Duodenal mucosa (tissue), 2 donors: ENCODE data around the gene UBXN10.

ENCODE experiments used
- H3K27ac ChIP-seq: one replicate; pipeline ENCODE4 v1.7.0; 2013; ENCODE audit warnings: low read depth, low read length
- H3K27me3 ChIP-seq, 2 donors: one replicate each; pipeline ENCODE4 v1.7.0; 2013; ENCODE audit warnings: low read length in 2 of 2, control low read depth in 1 of 2; ENCODE audit not compliant: insufficient read depth in 2 of 2, control insufficient read depth in 1 of 2
- H3K36me3 ChIP-seq, 2 donors: one replicate each; pipeline ENCODE4 v1.7.0; 2013; ENCODE audit warnings: low read length in 2 of 2, control low read depth in 1 of 2; ENCODE audit not compliant: insufficient read depth in 2 of 2, control insufficient read depth in 1 of 2
- H3K4me1 ChIP-seq, 2 donors: one replicate each; pipeline ENCODE4 v1.7.0; 2013; ENCODE audit warnings: low read length in 2 of 2, control low read depth in 1 of 2; ENCODE audit not compliant: insufficient read depth in 2 of 2, control insufficient read depth in 1 of 2
- H3K4me3 ChIP-seq, 2 donors: one replicate each; pipeline ENCODE4 v1.7.0; 2013; ENCODE audit warnings: low read length in 2 of 2, low read depth in 1 of 2
- H3K9ac ChIP-seq, 2 donors: one replicate each; pipeline ENCODE4 v1.7.0; 2013; ENCODE audit warnings: low read length in 2 of 2, low read depth in 1 of 2
- H3K9me3 ChIP-seq, 2 donors: one replicate each; pipeline ENCODE4 v1.7.0; 2013; ENCODE audit warnings: low read length in 2 of 2, control low read depth in 1 of 2; ENCODE audit not compliant: control insufficient read depth in 1 of 2

UBXN10 gene

GRCh38 chr1:20185834-20186782, at the start of gene UBXN10, which contains the start of gene PLA2G2C:
Gene UBXN10, plus strand, starts transcription at chr1:20186096. Its CDS starts 4,466 bp downstream, at chr1:20190562.
Gene PLA2G2C, minus strand, starts transcription at chr1:20186518. Its CDS starts 9,155 bp downstream, at chr1:20177363.
- Histone ChIP-seq H3K27me3 (no peaks in the 10 kb centered on the region), H3K27ac (no peak within 1 kb of the TSS), H3K4me3 (peak within 1 kb of the TSS; percentile 55 to 65), H3K9ac (peak within 1 kb of the TSS; percentile 57 to 59), H3K4me1 (peaks cover 16 to 22% of the 10 kb centered on the region in 2 donors), H3K36me3 (no peaks in the 10 kb centered on the region), H3K9me3 (no peaks in the 10 kb centered on the region)

GRCh38 chr1:20136249-20136648, 49.6 kb upstream of the UBXN10 start:
- Histone ChIP-seq H3K9ac (no peak overlapping the region), H3K27ac (no peak overlapping the region), H3K27me3 (no peaks in the 10 kb centered on the region), H3K9me3 (no peaks in the 10 kb centered on the region), H3K36me3 (no peaks in the 10 kb centered on the region), H3K4me3 (no peak overlapping the region), H3K4me1 (no peaks in the 10 kb centered on the region)

GRCh38 chr1:20137055-20137454, 48.8 kb upstream of the UBXN10 start:
- H3K27ac ChIP-seq, result no peak overlapping the region
- no peaks in the 10 kb centered on the region for H3K4me1 ChIP-seq
- H3K9ac ChIP-seq, result no peak overlapping the region
- H3K36me3 ChIP-seq, result no peaks in the 10 kb centered on the region
- no peaks in the 10 kb centered on the region for H3K27me3 ChIP-seq
- no peak overlapping the region for H3K4me3 ChIP-seq
- H3K9me3 ChIP-seq, result no peaks in the 10 kb centered on the region

- no peaks in the 10 kb centered on the region for H3K9me3 ChIP-seq
- no peak overlapping the region for H3K9ac ChIP-seq
- no peaks in the 10 kb centered on the region for H3K4me1 ChIP-seq
- no peak overlapping the region for H3K4me3 ChIP-seq
- H3K27me3 ChIP-seq, result no peaks in the 10 kb centered on the region
- H3K27ac ChIP-seq, result no peak overlapping the region
- no peaks in the 10 kb centered on the region for H3K36me3 ChIP-seq
Measured at GRCh38 chr1:20137604-20138003, 48.3 kb upstream of the UBXN10 start.

- no peaks in the 10 kb centered on the region for H3K36me3 ChIP-seq
- H3K4me1 ChIP-seq, result no peaks in the 10 kb centered on the region
- H3K27ac ChIP-seq, result no peak overlapping the region
- H3K4me3 ChIP-seq, result no peak overlapping the region
- H3K27me3 ChIP-seq, result no peaks in the 10 kb centered on the region
- H3K9me3 ChIP-seq, result no peaks in the 10 kb centered on the region
- no peak overlapping the region for H3K9ac ChIP-seq
Measured at GRCh38 chr1:20138346-20138745, 47.5 kb upstream of the UBXN10 start.

GRCh38 chr1:20138961-20139550, 46.8 kb upstream of the UBXN10 start, which contains the start of gene PLA2G2F:
Gene PLA2G2F, plus strand, starts transcription at chr1:20139323. Its CDS starts 105 bp downstream, at chr1:20139428.
- H3K27ac ChIP-seq, result no peak within 1 kb of the TSS
- H3K9me3 ChIP-seq, result no peaks in the 10 kb centered on the region
- no peaks in the 10 kb centered on the region for H3K36me3 ChIP-seq
- no peaks in the 10 kb centered on the region for H3K27me3 ChIP-seq
- no peak within 1 kb of the TSS for H3K9ac ChIP-seq
- no peaks in the 10 kb centered on the region for H3K4me1 ChIP-seq
- no peak within 1 kb of the TSS for H3K4me3 ChIP-seq

- no peaks in the 10 kb centered on the region for H3K27me3 ChIP-seq
- no peaks in the 10 kb centered on the region for H3K9me3 ChIP-seq
- H3K4me3 ChIP-seq, result no peak overlapping the region
- no peaks in the 10 kb centered on the region for H3K36me3 ChIP-seq
- no peak overlapping the region for H3K9ac ChIP-seq
- no peaks in the 10 kb centered on the region for H3K4me1 ChIP-seq
- no peak overlapping the region for H3K27ac ChIP-seq
Measured at GRCh38 chr1:20139776-20140612, 45.9 kb upstream of the UBXN10 start.

GRCh38 chr1:20141001-20141400, 44.9 kb upstream of the UBXN10 start:
- Histone ChIP-seq H3K27me3 (no peaks in the 10 kb centered on the region), H3K9me3 (no peaks in the 10 kb centered on the region), H3K27ac (no peak overlapping the region), H3K9ac (no peak overlapping the region), H3K4me1 (no peaks in the 10 kb centered on the region), H3K36me3 (no peaks in the 10 kb centered on the region), H3K4me3 (no peak overlapping the region)

- Histone ChIP-seq H3K4me1 (no peaks in the 10 kb centered on the region), H3K36me3 (no peaks in the 10 kb centered on the region), H3K9ac (no peak overlapping the region), H3K4me3 (no peak overlapping the region), H3K27ac (no peak overlapping the region), H3K27me3 (no peaks in the 10 kb centered on the region), H3K9me3 (no peaks in the 10 kb centered on the region)
Measured at GRCh38 chr1:20141466-20141865, 44.4 kb upstream of the UBXN10 start.
